ENCODE results near the gene CACNA1D.
"Not testable (repeated sequence)": the region's sequence is repeated elsewhere in the genome, so short reads cannot be mapped to it uniquely, and the experiment has no call there.

The CACNA1D gene

DNA sequence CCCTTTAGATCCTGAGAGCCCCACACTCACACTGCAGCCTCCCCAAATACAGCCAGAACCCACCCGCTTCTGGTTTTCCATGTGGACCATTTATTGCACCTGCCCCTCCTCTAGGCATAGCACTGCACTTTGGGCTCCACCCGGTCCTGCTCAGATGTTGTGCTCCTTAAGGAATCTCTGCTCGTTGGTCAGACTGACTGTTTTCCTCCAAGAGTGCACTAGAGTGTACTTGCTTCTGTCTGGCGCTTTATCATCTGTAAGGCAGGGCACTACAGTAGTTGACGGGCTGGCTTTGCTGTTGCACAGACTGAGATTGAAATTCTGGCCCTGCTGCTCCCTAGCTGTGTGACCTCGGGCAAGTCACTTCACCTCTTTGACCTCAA, 124.1 kb downstream of the CACNA1D start:
- DNase-seq = no peak

GRCh38 chr3:53618936-53619335, 124.5 kb downstream of the CACNA1D start:
- DNase-seq = no peak

- DNase-seq = no peak
These were observed 129.8 kb downstream of the CACNA1D start for GRCh38 chr3:53624061-53624857.

DNA sequence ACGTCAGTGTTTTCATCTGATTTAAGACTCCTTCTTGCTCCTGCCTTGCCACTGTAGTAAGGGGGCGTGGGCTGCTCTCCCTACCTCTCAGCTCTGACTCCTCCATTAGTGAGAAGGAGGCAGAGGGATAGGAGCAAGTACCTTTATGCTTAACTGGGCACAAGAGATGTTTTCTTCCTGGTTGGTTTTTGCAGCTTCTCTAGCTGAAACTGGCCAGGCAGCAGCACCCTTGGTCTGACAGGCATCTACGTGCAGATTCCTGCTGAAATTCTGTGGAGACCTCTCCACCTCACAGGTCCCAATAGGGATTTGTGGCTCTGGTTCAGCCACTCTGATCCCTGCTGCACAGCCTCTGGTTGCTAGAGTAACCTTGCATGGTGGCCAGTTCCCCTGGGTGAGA, 132.5 kb downstream of the CACNA1D start:
- no peak for DNase-seq

- no peak for DNase-seq
These were observed 134.4 kb downstream of the CACNA1D start for GRCh38 chr3:53628536-53629401.

- no peak for DNase-seq
These were observed 135.0 kb downstream of the CACNA1D start for GRCh38 chr3:53629402-53629723.

DNA sequence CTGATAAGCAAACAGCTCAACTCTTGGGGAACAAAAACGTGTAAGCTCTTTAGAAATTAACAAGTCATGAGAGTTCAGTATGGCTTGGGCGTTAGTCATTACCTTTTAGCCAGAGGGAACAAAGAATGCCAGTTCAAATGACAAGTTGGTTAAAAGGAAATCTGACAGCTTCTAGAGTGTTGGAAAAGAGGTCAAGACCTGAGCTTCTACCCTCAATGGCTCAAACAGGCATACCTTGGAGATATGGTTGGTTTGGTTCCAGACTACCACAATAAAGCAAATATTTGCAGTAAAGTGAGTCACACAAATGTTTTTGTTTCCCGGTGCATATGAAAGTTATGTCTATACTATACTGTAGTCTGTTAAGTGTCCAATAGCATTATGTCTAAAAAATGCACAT, 136.1 kb downstream of the CACNA1D start:
- no peak for DNase-seq

GRCh38 chr3:53633197-53633787, 138.9 kb downstream of the CACNA1D start:
- DNase-seq = no peak

DNA sequence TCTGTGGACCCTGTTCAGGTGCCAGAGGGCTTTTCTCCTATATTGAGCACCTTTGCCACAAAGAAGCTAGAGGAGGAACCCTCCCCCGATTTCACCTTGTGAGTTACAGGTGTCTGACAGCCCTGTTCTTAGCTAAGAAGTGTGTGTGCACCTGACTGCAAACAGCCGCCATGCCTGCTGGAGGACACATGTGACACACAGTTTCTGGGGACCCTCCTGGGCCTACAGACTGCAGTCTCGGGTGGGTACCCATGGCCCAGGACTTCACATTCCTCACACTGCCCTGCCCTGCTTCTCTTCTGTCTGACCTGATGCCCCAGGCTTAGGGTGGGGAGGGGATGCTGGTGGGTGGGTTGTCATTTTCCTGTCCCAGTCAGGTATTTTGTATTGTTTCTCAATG, 140.6 kb downstream of the CACNA1D start:
- DNase-seq = no peak

GRCh38 chr3:53638806-53639205, 144.4 kb downstream of the CACNA1D start:
- not testable (repeated sequence) for DNase-seq

- no peak for DNase-seq
These were observed 147.0 kb downstream of the CACNA1D start for GRCh38 chr3:53641397-53641796.

GRCh38 chr3:53642211-53642610, 147.8 kb downstream of the CACNA1D start:
- no peak for DNase-seq

DNA sequence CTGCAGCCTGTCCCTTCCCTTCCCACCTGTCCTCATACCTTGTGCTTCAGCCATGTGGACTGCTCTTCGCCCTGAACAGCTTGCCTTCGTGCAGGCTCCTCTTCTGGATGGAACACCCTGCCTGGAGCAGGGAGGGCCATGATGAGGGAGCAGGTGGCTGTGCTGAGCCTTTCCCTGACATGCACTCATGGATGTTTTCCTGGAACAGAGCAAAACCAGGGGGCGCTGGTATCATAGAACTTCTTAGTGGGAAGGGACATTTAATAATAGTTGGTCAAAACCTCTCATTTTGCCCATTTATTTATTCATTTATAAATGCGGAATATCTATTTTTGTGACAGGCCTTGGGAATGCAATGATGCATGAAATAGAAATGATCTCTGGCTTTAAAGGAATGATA, 149.3 kb downstream of the CACNA1D start:
- no peak for DNase-seq

GRCh38 chr3:53645754-53646153, 151.3 kb downstream of the CACNA1D start:
- DNase-seq = no peak

DNA sequence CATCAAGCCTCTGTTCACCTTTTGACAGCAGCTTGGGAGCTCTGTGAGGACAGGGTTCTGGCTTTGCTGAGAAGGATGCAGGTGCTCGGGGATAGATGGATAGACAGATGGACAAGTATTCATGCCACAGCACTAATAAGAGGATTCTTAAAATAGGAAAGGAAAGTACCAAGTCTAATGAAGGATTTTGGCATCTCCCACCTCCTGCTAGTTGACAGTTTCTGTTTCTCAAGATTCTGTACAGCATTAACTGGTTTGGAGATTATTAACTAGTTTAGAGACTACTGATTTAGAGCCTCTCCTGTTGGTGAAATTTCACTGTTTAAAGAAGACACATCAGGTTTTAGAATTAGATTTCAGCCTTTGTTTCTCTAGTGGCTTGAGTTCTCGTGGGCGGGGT, 152.3 kb downstream of the CACNA1D start:
- DNase-seq = no peak

- DNase-seq = no peak
These were observed 155.4 kb downstream of the CACNA1D start for GRCh38 chr3:53649816-53650215.

DNA sequence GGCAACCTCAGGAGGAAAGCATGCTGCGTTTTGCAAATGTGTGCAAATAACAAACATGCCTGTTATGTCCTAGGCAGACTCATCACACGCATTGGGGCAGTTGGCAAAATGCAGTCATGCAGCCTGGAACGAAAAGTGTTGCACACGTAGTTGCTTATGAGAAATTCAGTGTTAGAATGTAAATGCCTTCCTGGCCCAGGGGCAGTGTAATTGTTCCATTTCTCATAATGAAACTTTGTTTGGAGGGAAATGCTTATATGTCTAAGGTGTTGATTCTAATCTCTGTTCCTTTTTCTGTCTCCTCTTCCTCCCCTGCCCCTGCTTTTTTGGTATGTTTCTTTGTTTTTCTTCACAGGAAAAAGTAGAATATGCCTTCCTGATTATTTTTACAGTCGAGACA, 156.0 kb downstream of the CACNA1D start:
- DNase-seq = no peak

DNA sequence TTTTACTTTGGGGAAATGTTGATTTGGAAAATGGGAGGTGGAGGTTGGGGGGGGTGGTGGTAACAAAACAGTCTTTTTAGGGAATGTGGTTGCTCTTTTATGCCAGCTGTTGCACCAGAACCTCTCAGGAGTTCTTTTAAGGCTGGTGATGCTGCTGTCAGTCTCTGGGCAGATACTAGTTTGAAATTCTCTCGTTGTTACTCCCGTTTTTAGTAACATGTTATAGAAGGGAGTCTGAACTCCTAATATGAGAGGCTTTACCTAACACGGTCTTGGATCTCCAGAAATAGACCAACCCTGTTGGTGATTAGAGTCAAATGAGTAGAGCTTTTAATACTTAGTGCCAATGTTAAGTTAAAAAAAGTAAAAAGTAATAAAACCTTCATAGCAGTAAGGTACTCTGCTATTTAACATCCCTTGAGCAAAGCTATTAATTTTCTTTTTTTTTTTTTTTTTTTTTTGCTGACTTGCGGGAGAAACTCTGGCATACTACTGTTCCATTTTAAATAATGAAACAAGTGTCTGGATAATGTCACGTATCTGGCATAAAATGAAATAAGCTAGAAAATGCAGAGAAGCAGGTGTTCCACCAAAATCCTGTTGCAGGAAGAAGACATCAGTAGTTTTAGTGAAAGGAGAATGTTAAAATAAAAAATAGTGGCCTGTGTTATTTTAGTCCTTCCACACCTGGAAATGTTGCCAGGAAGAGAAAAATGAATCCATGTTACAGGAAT, 156.7 kb downstream of the CACNA1D start:
- DNase-seq = no peak

DNA sequence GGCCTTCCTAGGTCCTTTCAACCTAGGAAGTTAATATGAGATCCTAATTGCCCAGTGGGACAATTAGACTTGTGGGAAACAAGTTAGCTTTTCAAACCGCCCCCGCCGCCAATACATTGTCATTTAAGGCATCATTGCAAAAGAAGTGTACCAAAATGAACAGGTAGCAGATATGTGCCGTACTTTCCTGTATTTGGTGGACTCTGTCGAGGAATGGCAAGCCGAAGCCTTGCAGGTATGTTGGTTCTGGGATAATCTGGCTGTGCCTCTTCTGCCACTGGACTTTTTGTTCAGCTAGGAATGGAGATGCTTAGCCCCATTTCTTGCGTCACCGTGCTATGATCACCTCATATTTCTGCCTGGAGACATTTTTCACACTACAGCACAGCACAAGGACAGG, 157.5 kb downstream of the CACNA1D start:
- no peak for DNase-seq

- no peak for DNase-seq
These were observed 163.2 kb downstream of the CACNA1D start for GRCh38 chr3:53657651-53658050.

- no peak for DNase-seq
These were observed 164.3 kb downstream of the CACNA1D start for GRCh38 chr3:53658613-53659193.

GRCh38 chr3:53659996-53660395, 165.6 kb downstream of the CACNA1D start:
- DNase-seq = no peak

DNA sequence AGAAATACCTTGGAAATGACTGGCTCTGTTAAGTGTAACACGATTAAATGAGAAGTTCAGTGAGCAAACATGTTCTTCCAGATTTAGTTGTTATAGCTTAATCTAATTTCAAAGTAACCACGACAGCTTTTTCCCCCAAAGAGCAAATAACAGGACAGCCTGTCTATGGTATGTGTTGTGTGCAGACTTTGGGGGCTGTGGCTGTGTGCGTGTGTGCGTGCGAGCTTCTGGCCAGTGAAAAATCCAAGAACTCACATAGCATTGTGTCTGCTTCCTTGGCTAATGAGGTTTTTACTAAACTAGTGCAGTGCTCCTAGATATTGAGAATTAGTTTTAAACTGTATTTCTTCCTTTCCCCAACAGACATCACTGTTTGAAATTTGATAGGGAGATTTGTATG, 167.1 kb downstream of the CACNA1D start:
- DNase-seq = no peak

Data from activated T-cell treated with anti-CD3 and anti-CD28 coated beads for 4 hours (primary cell).